Heart left ventricle (tissue), 16 donors: Measurements from ENCODE around the gene GRIK1. TPM values are rescaled to one million over a fixed set of nuclear protein-coding genes. Genes with fewer than 3 reads are reported as not detected.

ENCODE experiments used
- ATAC-seq, 4 donors: fragments of 200-7000 bp; cut with Tn5 transposase; one replicate each; pipeline ENCODE4 v1.9.1; 2020 to 2022; ENCODE audit warnings: moderate library complexity in 4 of 4, mild to moderate bottlenecking in 3 of 4, moderate number of reproducible peaks in 1 of 4
- DNase-seq, 5 donors: peaks; one replicate each; pipeline ENCODE4 v3.0.0-alpha.2; 2020
- H3K27ac ChIP-seq, 12 donors: fragments of 200-600 bp; sonication (generic) in 4 of 12; one replicate each; pipeline versions ENCODE4 v1.5.0 to v1.8.0; 2016 to 2022; ENCODE audit warnings: mild to moderate bottlenecking in 2 of 12
- H3K27me3 ChIP-seq, 9 donors: fragments of 200-600 bp; sonication (generic) in 2 of 9; one replicate each; pipeline versions ENCODE4 v1.5.1 to v1.8.0; 2016 to 2022; ENCODE audit warnings: mild to moderate bottlenecking in 3 of 9
- H3K36me3 ChIP-seq, 9 donors: fragments of 200-600 bp; sonication (generic) in 2 of 9; one replicate each; pipeline versions ENCODE4 v1.5.0 to v1.8.0; 2018 to 2022; ENCODE audit warnings: mild to moderate bottlenecking in 2 of 9
- H3K4me1 ChIP-seq, 12 donors: fragments of 200-600 bp; sonication (generic) in 4 of 12; one replicate each; pipeline versions ENCODE4 v1.5.0 to v1.8.0; 2016 to 2022; ENCODE audit warnings: mild to moderate bottlenecking in 3 of 12
- H3K4me3 ChIP-seq, 12 donors: fragments of 200-600 bp; sonication (generic) in 4 of 12; one replicate each; pipeline versions ENCODE4 v1.5.0 to v1.8.0; 2017 to 2022; ENCODE audit warnings: mild to moderate bottlenecking in 9 of 12, moderate library complexity in 4 of 12
- H3K9me3 ChIP-seq, 12 donors: fragments of 200-600 bp; sonication (generic) in 4 of 12; one replicate each; pipeline versions ENCODE4 v1.5.0 to v1.8.0; 2016 to 2022; ENCODE audit warnings: mild to moderate bottlenecking in 1 of 12
- POLR2A ChIP-seq, 2 donors: fragments of 450-650 bp; IDR thresholded peaks; one replicate each; pipeline ENCODE4 v1.6.1; 2017; ENCODE audit warnings: antibody characterized with exemption in 2 of 2, mild to moderate bottlenecking in 2 of 2, moderate library complexity in 2 of 2
- WGBS, 4 donors: extraction: QIAGEN DNeasy Blood & Tissue Kit in 2 of 4; methylation state at CpG; one replicate each; pipeline versions ENCODE4 v1.1.5 to v1.1.7; 2013 to 2018; 5-methylcytosine and 5-hydroxymethylcytosine counted together
- intact Hi-C, 10 donors: fragments of 100-400 bp; cut with DNase I; formaldehyde crosslinking; loops; one replicate each; pipeline versions ENCODE4 v1.11.1 to v1.14.2; 2022
- polyA plus RNA-seq, 2 donors: library from polyadenylated mRNA; stranded (reverse); fragments of 200-250 nt; gene quantifications; one replicate each; pipeline ENCODE4 v1.2.3, GENCODE V29; 2013
- total RNA-seq, 9 donors: library from RNA; depleted of rRNA in 2 of 9; stranded (reverse); fragments of >200 nt in 2 of 9; fragmentation: NEBNext Ultra II Directional in 3 of 9; extraction: Animal tissue kit (Norgen Biotek cat#: 25700) in 3 of 9; gene quantifications; one replicate each; pipeline versions ENCODE4 v1.1.0 to v1.2.4, GENCODE V29; 2016 to 2023
- TF ChIP-seq, protein P1 (sequence below), 12 donors: fragments of 200-600 bp; sonication (generic) in 4 of 12; IDR thresholded peaks; one replicate each; pipeline versions ENCODE4 v1.5.0 to v1.8.0; 2018 to 2022; ENCODE audit warnings: antibody characterized with exemption in 12 of 12, mild to moderate bottlenecking in 5 of 12
- donor health status: ischemic (EF 13 %, LVEDD 7.1; RV severe dilation, severe dysfunction).
- donor health status: healthy with polysubstance abuse.
- donor health status: DM: no; HTN: yes; CAD: no.
- donor health status: DM: no; HTN: no; CAD: no.
- donor health status: ischemic (EF 25% LVEDD 6.9; RV normal size, moderate dysfunction).
- donor health status: ischemic (EF 25% LVEDD 5.7; RV mildly dilated, moderate dysfunction).
- donor health status: healthy.
- donor health status: DM: yes; HTN: yes; CAD: no.
- donor health status: ischemic (EF 35%, LVEDD 5.7; RV mildly dilated, moderate dysfunction).
- donor health status: nonischemic (EF 11% LVEDD 7.7; RV severe dilation, severe dysfunction).
- donor health status: DM: yes; HTN: yes; CAD: no.
- donor health status: PGD.
- donor health status: ischemic (EF 29% LVEDD 5.4; RV normal size, mild dysfunction).
- donor health status: nonischemic (EF 23%, LVEDD 6.1; RV moderate dilation, normal function).

The GRIK1 gene
- total and polyA plus RNA-seq, 11 donors = 0.12 TPM; not detected in 10

DNA sequence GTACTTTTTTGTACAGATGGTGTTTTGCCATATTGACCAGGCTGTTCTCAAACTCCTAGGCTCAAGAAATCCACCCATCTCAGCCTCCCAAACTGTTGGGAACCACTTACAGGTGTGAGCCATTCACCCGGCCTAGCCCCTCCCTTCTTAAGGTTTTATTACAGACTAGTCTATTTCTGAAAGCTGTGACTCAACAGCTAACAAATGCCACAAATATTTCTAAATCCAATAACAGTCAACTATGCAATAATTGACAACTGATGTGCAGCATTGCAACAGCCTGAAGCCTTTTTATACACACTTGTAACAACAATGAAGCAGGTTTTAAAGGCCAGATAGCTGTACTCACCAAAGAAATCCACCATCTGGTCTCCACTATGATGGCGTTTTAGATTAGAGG lies 51.4 kb downstream of the GRIK1 start:
- H3K27ac ChIP-seq = no peak overlapping the region
- DNase-seq (no peak), ATAC-seq (no peak)
- H3K4me1 ChIP-seq = no peaks in the 10 kb centered on the region
- no peak overlapping the region for H3K4me3 ChIP-seq
- 45 to 66% (median 50%) methylated on average over 2 of the region's 2 CpGs for WGBS, 4 donors
- no peaks in the 10 kb centered on the region for H3K36me3 ChIP-seq
- H3K9me3 ChIP-seq = no peaks in the 10 kb centered on the region
- H3K27me3 ChIP-seq = no peaks in the 10 kb centered on the region
- intact Hi-C loops = no loop called here
- TF ChIP-seq POLR2A (IDR thresholded peaks at IDR 0.05) = no peak
- TF ChIP-seq, protein P1, sequence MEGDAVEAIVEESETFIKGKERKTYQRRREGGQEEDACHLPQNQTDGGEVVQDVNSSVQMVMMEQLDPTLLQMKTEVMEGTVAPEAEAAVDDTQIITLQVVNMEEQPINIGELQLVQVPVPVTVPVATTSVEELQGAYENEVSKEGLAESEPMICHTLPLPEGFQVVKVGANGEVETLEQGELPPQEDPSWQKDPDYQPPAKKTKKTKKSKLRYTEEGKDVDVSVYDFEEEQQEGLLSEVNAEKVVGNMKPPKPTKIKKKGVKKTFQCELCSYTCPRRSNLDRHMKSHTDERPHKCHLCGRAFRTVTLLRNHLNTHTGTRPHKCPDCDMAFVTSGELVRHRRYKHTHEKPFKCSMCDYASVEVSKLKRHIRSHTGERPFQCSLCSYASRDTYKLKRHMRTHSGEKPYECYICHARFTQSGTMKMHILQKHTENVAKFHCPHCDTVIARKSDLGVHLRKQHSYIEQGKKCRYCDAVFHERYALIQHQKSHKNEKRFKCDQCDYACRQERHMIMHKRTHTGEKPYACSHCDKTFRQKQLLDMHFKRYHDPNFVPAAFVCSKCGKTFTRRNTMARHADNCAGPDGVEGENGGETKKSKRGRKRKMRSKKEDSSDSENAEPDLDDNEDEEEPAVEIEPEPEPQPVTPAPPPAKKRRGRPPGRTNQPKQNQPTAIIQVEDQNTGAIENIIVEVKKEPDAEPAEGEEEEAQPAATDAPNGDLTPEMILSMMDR (IDR thresholded peaks at IDR 0.05) = no peak

DNA sequence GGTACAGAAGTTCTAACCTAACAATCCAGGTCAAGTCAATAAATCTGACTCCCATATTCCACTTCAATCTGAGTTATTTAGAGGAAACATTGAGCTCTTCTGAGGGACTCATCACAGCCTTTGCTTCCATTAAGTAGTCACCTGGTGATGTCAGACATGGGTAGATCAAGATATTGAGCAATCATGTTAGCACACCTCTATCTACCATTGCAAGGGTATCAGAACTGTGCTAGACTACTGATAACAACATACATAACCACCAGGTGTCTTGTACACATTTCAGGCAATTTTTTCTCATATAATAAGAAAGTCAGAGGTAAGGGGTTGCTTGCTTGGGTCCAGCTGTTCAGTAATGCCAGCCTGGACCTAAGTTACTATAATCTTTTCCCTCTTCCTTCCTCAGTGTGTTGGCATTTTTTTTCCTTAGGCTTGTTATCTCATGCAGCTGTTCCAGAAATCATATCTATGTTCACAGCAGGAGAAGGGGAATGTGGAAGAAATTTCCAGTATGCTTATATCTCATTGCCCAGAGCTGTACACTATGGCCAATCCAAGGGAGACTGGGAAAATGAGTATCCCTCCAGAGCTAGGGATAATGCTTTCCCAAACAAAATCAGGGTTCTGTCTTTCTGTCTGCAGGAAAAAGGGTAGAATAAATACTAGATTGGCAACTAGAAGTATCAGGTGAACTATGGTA lies 52.3 kb downstream of the GRIK1 start:
- no peak for DNase-seq
- Histone ChIP-seq H3K4me1 (no peaks in the 10 kb centered on the region), H3K27ac (no peak overlapping the region), H3K27me3 (no peaks in the 10 kb centered on the region), H3K36me3 (no peaks in the 10 kb centered on the region), H3K4me3 (no peak overlapping the region), H3K9me3 (no peaks in the 10 kb centered on the region)
- TF ChIP-seq, protein P1 (IDR thresholded peaks at IDR 0.05) = no peak
- no peak for TF ChIP-seq POLR2A (IDR thresholded peaks at IDR 0.05)
- intact Hi-C loops = no loop called here
- no peak for ATAC-seq

DNA sequence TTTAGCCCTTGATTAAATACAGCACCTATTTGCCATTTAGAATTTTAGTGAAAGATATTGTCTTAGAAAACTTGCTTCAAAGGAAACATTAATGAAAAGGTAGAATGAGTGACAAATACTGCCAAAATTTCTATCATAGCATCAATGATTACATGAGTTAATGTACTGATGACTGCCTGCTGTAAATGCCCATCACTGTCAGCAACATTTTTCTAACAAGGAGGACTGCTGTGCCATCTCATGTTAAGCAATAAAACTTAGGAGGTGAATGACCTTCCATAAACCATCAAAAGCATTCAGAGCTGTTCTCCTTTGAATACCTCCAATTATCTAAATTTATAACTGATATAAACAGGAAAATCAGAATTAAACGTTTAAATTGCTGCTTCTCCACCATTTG lies 54.3 kb downstream of the GRIK1 start:
- TF ChIP-seq, protein P1 (IDR thresholded peaks at IDR 0.05) = no peak
- no peak for TF ChIP-seq POLR2A (IDR thresholded peaks at IDR 0.05)
- 33 to 48% (median 44%) methylated on average over 1 of the region's 1 CpG for WGBS, 4 donors
- ATAC-seq = no peak

DNA sequence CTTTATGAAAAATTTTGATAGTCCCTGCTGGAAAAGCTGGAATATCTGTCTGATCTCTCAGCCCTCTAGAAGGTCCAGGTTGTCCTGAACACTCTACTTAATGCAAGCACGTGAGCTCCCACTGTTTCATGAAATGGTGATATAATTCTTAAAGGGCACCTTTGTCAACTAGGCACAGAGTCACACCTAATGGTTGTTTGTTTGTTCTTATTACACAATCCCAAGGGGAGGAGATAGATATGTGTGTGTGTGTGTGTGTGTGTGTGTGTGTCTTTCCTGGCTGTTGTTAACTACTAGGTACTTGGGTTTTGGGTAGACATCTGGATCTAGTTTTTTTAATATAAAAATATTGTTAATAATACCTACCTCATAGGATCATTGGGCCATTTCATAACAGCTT lies 63.9 kb downstream of the GRIK1 start:
- Histone ChIP-seq H3K36me3 (no peaks in the 10 kb centered on the region), H3K4me3 (no peak overlapping the region), H3K27me3 (peaks cover 0 to 6% (median 0%) of the 10 kb centered on the region in 9 donors), H3K27ac (no peak overlapping the region), H3K9me3 (no peaks in the 10 kb centered on the region), H3K4me1 (no peaks in the 10 kb centered on the region)
- WGBS, 4 donors = 70 to 75% (median 71%) methylated on average over 1 of the region's 1 CpG
- TF ChIP-seq, protein P1 (IDR thresholded peaks at IDR 0.05) = no peak
- no peak for TF ChIP-seq POLR2A (IDR thresholded peaks at IDR 0.05)
- intact Hi-C loops = loop anchor here in 1 of 10 donors (10.0 kb wide), 1 partner anchor 61 kb away; no protein-coding TSS in a partner anchor
- ATAC-seq = no peak
- DNase-seq = no peak

More for the DNA sequence above, 54.3 kb downstream of the GRIK1 start:
- intact Hi-C loops = no loop called here
- Histone ChIP-seq H3K27me3 (no peaks in the 10 kb centered on the region), H3K36me3 (no peaks in the 10 kb centered on the region), H3K4me1 (no peaks in the 10 kb centered on the region), H3K4me3 (no peak overlapping the region), H3K27ac (no peak overlapping the region), H3K9me3 (no peaks in the 10 kb centered on the region)
- no peak for DNase-seq
